Stimulated activated naive B cell treated with anti-CD40 and anti-IgM and Interleukin-4, amounts not matched to agents 10 μg/mL and 1 μg/mL and 100 μg/mL, for 72 hours (primary cell): Measurements from ENCODE around the gene SCNM1.
"Not testable (repeated sequence)": the region's sequence is repeated elsewhere in the genome, so short reads cannot be mapped to it uniquely, and the experiment has no call there.

Experiments
- ATAC-seq, 2 donors: fragments of 150-1000 bp; cut with Tn5 transposase; replicated peaks; 2 replicates each; pipeline ENCODE4 v1.10.0; 2021; ENCODE audit warnings: moderate library complexity in 1 of 2
- DNase-seq: peaks from one replicate; pipeline ENCODE4 v3.0.0; 2021
- H3K27ac Mint-ChIP-seq: one replicate; pipeline ENCODE4 v1.8.0; 2022; ENCODE audit warnings: mild to moderate bottlenecking, mixed read lengths
- H3K27me3 Mint-ChIP-seq, 2 donors: one replicate each; pipeline ENCODE4 v1.8.0; 2022; ENCODE audit warnings: mixed read lengths in 2 of 2
- H3K36me3 Mint-ChIP-seq, 2 donors: one replicate each; pipeline ENCODE4 v1.8.0; 2022; ENCODE audit warnings: mixed read lengths in 2 of 2, mild to moderate bottlenecking in 1 of 2
- H3K4me1 Mint-ChIP-seq, 2 donors: one replicate each; pipeline ENCODE4 v1.8.0; 2022; ENCODE audit warnings: mixed read lengths in 2 of 2, mild to moderate bottlenecking in 1 of 2
- H3K4me3 Mint-ChIP-seq, 2 donors: one replicate each; pipeline ENCODE4 v1.8.0; 2022; ENCODE audit warnings: mild to moderate bottlenecking in 2 of 2, mixed read lengths in 2 of 2, moderate library complexity in 1 of 2
- H3K9me3 Mint-ChIP-seq, 2 donors: one replicate each; pipeline ENCODE4 v1.8.0; 2022; ENCODE audit warnings: mixed read lengths in 2 of 2, mild to moderate bottlenecking in 1 of 2

Gene SCNM1

GRCh38 chr1:151193304-151193703 is 27.4 kb downstream of the SCNM1 start:
- no peak for DNase-seq
- Mint-ChIP-seq H3K27me3 (peaks cover 0 to 3% of the 10 kb centered on the region in 2 donors), H3K4me3 (no peak overlapping the region), H3K4me1 (peaks cover 15 to 27% of the 10 kb centered on the region in 2 donors), H3K27ac (no peak overlapping the region), H3K9me3 (no peaks in the 10 kb centered on the region), H3K36me3 (peaks cover 2 to 5% of the 10 kb centered on the region in 2 donors)
- no peak for ATAC-seq

GRCh38 chr1:151193856-151194255 is 27.9 kb downstream of the SCNM1 start:
- peaks cover 11 to 22% of the 10 kb centered on the region in 2 donors for H3K4me1 Mint-ChIP-seq
- H3K9me3 Mint-ChIP-seq: no peaks in the 10 kb centered on the region
- DNase-seq (no peak), ATAC-seq (no peak)
- H3K4me3 Mint-ChIP-seq: no peak overlapping the region
- H3K27ac Mint-ChIP-seq: no peak overlapping the region
- peaks cover 0 to 3% of the 10 kb centered on the region in 2 donors for H3K27me3 Mint-ChIP-seq
- peaks cover 7 to 9% of the 10 kb centered on the region in 2 donors for H3K36me3 Mint-ChIP-seq

GRCh38 chr1:151194894-151195594 is 29.1 kb downstream of the SCNM1 start:
- H3K9me3 Mint-ChIP-seq, DNase-seq, H3K27me3 Mint-ChIP-seq, H3K4me3 Mint-ChIP-seq, ATAC-seq: not testable (repeated sequence)
- H3K27ac Mint-ChIP-seq: peak overlapping the region; percentile 31
- H3K36me3 Mint-ChIP-seq: peaks cover 13 to 18% of the 10 kb centered on the region in 2 donors
- peaks cover 17 to 28% of the 10 kb centered on the region in 2 donors for H3K4me1 Mint-ChIP-seq

GRCh38 chr1:151196292-151196800 is 30.4 kb downstream of the SCNM1 start:
- H3K27ac Mint-ChIP-seq: peak overlapping the region; percentile 67
- peak; percentile 38 to 50 for ATAC-seq
- H3K27me3 Mint-ChIP-seq: no peaks in the 10 kb centered on the region
- peaks cover 15 to 20% of the 10 kb centered on the region in 2 donors for H3K36me3 Mint-ChIP-seq
- peaks cover 15 to 29% of the 10 kb centered on the region in 2 donors for H3K4me1 Mint-ChIP-seq
- H3K9me3 Mint-ChIP-seq: no peaks in the 10 kb centered on the region
- peak overlapping the region; percentile 63 to 64 for H3K4me3 Mint-ChIP-seq
- DNase-seq: peak; percentile 44

GRCh38 chr1:151197863-151198253 is 31.9 kb downstream of the SCNM1 start:
- H3K4me3 Mint-ChIP-seq: peak overlapping the region; percentile 96 to 97
- ATAC-seq: no peak
- H3K27ac Mint-ChIP-seq: peak overlapping the region; percentile 99
- no peaks in the 10 kb centered on the region for H3K9me3 Mint-ChIP-seq
- DNase-seq: no peak
- peaks cover 21 to 28% of the 10 kb centered on the region in 2 donors for H3K36me3 Mint-ChIP-seq
- H3K27me3 Mint-ChIP-seq: no peaks in the 10 kb centered on the region
- peaks cover 18 to 40% of the 10 kb centered on the region in 2 donors for H3K4me1 Mint-ChIP-seq

- peak within 1 kb of the TSS; percentile 99 for H3K27ac Mint-ChIP-seq
Measured at GRCh38 chr1:151198254-151199127, 32.5 kb downstream of the SCNM1 start, which contains the start of gene PIP5K1A. Gene PIP5K1A (plus strand): TSS chr1:151198552. CDS start chr1:151198997, 445 bp downstream.

GRCh38 chr1:151199873-151200581 is 34.1 kb downstream of the SCNM1 start:
- H3K36me3 Mint-ChIP-seq: peaks cover 21 to 28% of the 10 kb centered on the region in 2 donors
- H3K4me1 Mint-ChIP-seq: peaks cover 18 to 44% of the 10 kb centered on the region in 2 donors
- H3K27ac Mint-ChIP-seq: peak overlapping the region; percentile 99
- no peak for DNase-seq
- no peak for ATAC-seq
- H3K27me3 Mint-ChIP-seq: no peaks in the 10 kb centered on the region
- peak overlapping the region; percentile 96 to 97 for H3K4me3 Mint-ChIP-seq
- H3K9me3 Mint-ChIP-seq: no peaks in the 10 kb centered on the region

More at GRCh38 chr1:151198254-151199127, 32.5 kb downstream of the SCNM1 start, which contains the start of gene PIP5K1A:
- DNase-seq: peak; percentile 95
- Mint-ChIP-seq H3K4me1 (peaks cover 18 to 40% of the 10 kb centered on the region in 2 donors), H3K9me3 (no peaks in the 10 kb centered on the region), H3K36me3 (peaks cover 21 to 28% of the 10 kb centered on the region in 2 donors), H3K27me3 (no peaks in the 10 kb centered on the region), H3K4me3 (peak within 1 kb of the TSS; percentile 96 to 97)
- peak; percentile 88 to 93 for ATAC-seq

- not testable (repeated sequence) for DNase-seq, ATAC-seq, H3K4me3 Mint-ChIP-seq, H3K9me3 Mint-ChIP-seq, H3K27me3 Mint-ChIP-seq, H3K27ac Mint-ChIP-seq
- peaks cover 24 to 33% of the 10 kb centered on the region in 2 donors for H3K36me3 Mint-ChIP-seq
- peaks cover 4 to 20% of the 10 kb centered on the region in 2 donors for H3K4me1 Mint-ChIP-seq
Measured at GRCh38 chr1:151205381-151205965, 39.5 kb downstream of the SCNM1 start.

- H3K36me3 Mint-ChIP-seq: peaks cover 25 to 46% of the 10 kb centered on the region in 2 donors
- no peak for ATAC-seq
- H3K4me3 Mint-ChIP-seq: no peak overlapping the region
- no peaks in the 10 kb centered on the region for H3K27me3 Mint-ChIP-seq
- H3K4me1 Mint-ChIP-seq: peaks cover 10 to 23% of the 10 kb centered on the region in 2 donors
- no peaks in the 10 kb centered on the region for H3K9me3 Mint-ChIP-seq
- H3K27ac Mint-ChIP-seq: no peak overlapping the region
- no peak for DNase-seq
Measured at GRCh38 chr1:151210830-151211229, 44.9 kb downstream of the SCNM1 start.

- no peak overlapping the region for H3K4me3 Mint-ChIP-seq
- peaks cover 25 to 41% of the 10 kb centered on the region in 2 donors for H3K36me3 Mint-ChIP-seq
- no peak for DNase-seq
- no peak for ATAC-seq
- H3K27me3 Mint-ChIP-seq: no peaks in the 10 kb centered on the region
- peaks cover 9 to 31% of the 10 kb centered on the region in 2 donors for H3K4me1 Mint-ChIP-seq
- no peaks in the 10 kb centered on the region for H3K9me3 Mint-ChIP-seq
- no peak overlapping the region for H3K27ac Mint-ChIP-seq
Measured at GRCh38 chr1:151211972-151212705, 46.2 kb downstream of the SCNM1 start.

GRCh38 chr1:151213560-151213959 is 47.6 kb downstream of the SCNM1 start:
- Mint-ChIP-seq H3K27ac (no peak overlapping the region), H3K36me3 (peaks cover 21 to 42% of the 10 kb centered on the region in 2 donors), H3K9me3 (no peaks in the 10 kb centered on the region), H3K4me1 (peaks cover 9 to 31% of the 10 kb centered on the region in 2 donors), H3K27me3 (no peaks in the 10 kb centered on the region), H3K4me3 (no peak overlapping the region)
- ATAC-seq (no peak), DNase-seq (no peak)
